Tibial artery (tissue), 4 donors: ENCODE data around the gene PFKFB4.

Experiments
- DNase-seq, 2 donors: peaks; one replicate each; pipeline ENCODE4 v3.0.0-alpha.2; 2019
- H3K27ac ChIP-seq, 2 donors: fragments of 200-600 bp; sonication (generic) in 1 of 2; 1 replicate in 1 of 2; 2 replicates in 1 of 2; pipeline ENCODE4 v1.5.1; 2018 to 2019; ENCODE audit warnings: mild to moderate bottlenecking in 1 of 2
- H3K27me3 ChIP-seq, 2 donors: fragments of 200-600 bp; sonication (generic) in 1 of 2; one replicate each; pipeline versions ENCODE4 v1.5.1 to v1.6.0; 2016 to 2019
- H3K36me3 ChIP-seq, 3 donors: fragments of 200-600 bp; sonication (generic) in 2 of 3; one replicate each; pipeline ENCODE4 v1.5.1; 2016 to 2019; ENCODE audit warnings: mild to moderate bottlenecking in 2 of 3
- H3K4me1 ChIP-seq, 4 donors: fragments of 200-600 bp; sonication (generic) in 2 of 4; 1 replicate in 3 of 4; 2 replicates in 1 of 4; pipeline ENCODE4 v1.5.1; 2016 to 2019
- H3K4me3 ChIP-seq, 2 donors: fragments of 200-600 bp; sonication (generic) in 1 of 2; 1 replicate in 1 of 2; 2 replicates in 1 of 2; pipeline ENCODE4 v1.5.1; 2018 to 2019; ENCODE audit warnings: mild to moderate bottlenecking in 2 of 2
- H3K9me3 ChIP-seq, 3 donors: fragments of 200-600 bp; sonication (generic) in 1 of 3; one replicate each; pipeline ENCODE4 v1.5.1; 2016 to 2019
- CTCF ChIP-seq, 2 experiments: fragments of 200-600 bp in 1 of 2; fragments of 450-650 bp in 1 of 2; IDR thresholded peaks; one replicate each; pipeline ENCODE4 v1.5.1; 2017 to 2019; ENCODE audit warnings: antibody characterized with exemption in 2 of 2, mild to moderate bottlenecking in 1 of 2, moderate library complexity in 1 of 2
- intact Hi-C: fragments of 100-400 bp; cut with DNase I; formaldehyde crosslinking; loops from one replicate; pipeline ENCODE4 v1.15.0; 2023; ENCODE audit warnings: low total_unique reads

PFKFB4 gene

GRCh38 chr3:48528048-48528447 lies 28.6 kb downstream of the PFKFB4 start:
- DNase-seq, result no peak
- Histone ChIP-seq H3K4me1 (no peaks in the 10 kb centered on the region), H3K4me3 (no peak overlapping the region), H3K9me3 (no peaks in the 10 kb centered on the region), H3K36me3 (peaks cover 0 to 24% (median 8%) of the 10 kb centered on the region in 3 donors), H3K27me3 (no peaks in the 10 kb centered on the region), H3K27ac (no peak overlapping the region)
- intact Hi-C loops, result no loop called here
- TF ChIP-seq CTCF (IDR thresholded peaks at IDR 0.05), result no peak

GRCh38 chr3:48524970-48525369 lies 31.6 kb downstream of the PFKFB4 start:
- Histone ChIP-seq H3K36me3 (peaks cover 4 to 39% (median 8%) of the 10 kb centered on the region in 3 donors), H3K4me3 (no peak overlapping the region), H3K4me1 (no peaks in the 10 kb centered on the region), H3K9me3 (no peaks in the 10 kb centered on the region), H3K27me3 (no peaks in the 10 kb centered on the region), H3K27ac (no peak overlapping the region)
- no peak for TF ChIP-seq CTCF (IDR thresholded peaks at IDR 0.05)
- intact Hi-C loops, result no loop called here
- no peak for DNase-seq

DNA sequence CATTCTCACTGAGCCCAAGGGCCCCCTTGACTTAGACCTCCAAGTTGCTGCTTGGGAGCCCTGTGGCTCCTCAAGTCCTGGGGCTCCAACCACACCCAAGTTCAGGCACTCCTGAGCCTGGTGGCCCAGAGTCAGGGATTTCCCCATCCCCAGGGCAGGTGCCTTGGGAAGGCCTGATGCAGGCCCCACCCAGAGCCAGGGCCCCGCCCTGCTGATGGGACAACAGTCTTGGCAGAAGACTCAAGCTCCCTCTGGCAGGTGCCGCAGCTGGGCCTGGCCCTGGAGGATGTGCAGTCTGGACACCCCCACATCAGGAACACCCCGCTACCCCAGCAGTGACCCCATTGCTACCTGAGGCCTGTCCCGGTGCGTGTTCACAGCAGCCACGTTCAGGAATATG lies 35.0 kb downstream of the PFKFB4 start:
- Histone ChIP-seq H3K4me1 (no peaks in the 10 kb centered on the region), H3K36me3 (peaks cover 4 to 23% (median 7%) of the 10 kb centered on the region in 3 donors), H3K27ac (no peak overlapping the region), H3K4me3 (no peak overlapping the region), H3K27me3 (no peaks in the 10 kb centered on the region), H3K9me3 (no peaks in the 10 kb centered on the region)
- no peak for DNase-seq
- intact Hi-C loops, result no loop called here
- no peak for TF ChIP-seq CTCF (IDR thresholded peaks at IDR 0.05)

DNA sequence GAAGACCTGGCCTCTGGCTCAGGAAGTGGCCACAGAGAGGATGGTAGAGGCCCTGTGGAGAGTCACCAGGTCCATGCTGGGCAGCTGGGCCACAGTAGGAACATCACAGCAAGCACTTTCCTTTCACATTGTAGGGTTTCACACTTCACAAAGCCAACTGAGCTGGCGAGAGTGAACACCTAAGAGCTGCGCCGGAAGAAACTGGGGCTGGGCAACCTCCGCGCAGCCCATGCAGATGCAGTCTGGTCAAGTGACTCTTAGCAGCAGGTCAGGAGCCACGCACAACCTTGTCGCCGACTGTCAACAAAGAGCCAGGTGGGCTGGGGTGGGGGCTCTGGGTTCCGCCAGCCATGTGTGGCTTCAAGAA lies 37.3 kb downstream of the PFKFB4 start:
- Histone ChIP-seq H3K36me3 (peaks cover 4 to 14% (median 7%) of the 10 kb centered on the region in 3 donors), H3K9me3 (no peaks in the 10 kb centered on the region), H3K4me3 (no peak overlapping the region), H3K27ac (no peak overlapping the region), H3K4me1 (no peaks in the 10 kb centered on the region), H3K27me3 (no peaks in the 10 kb centered on the region)
- TF ChIP-seq CTCF (IDR thresholded peaks at IDR 0.05), result no peak
- no peak for DNase-seq
- intact Hi-C loops, result no loop called here

- Histone ChIP-seq H3K27ac (no peak overlapping the region), H3K4me3 (no peak overlapping the region), H3K4me1 (no peaks in the 10 kb centered on the region), H3K36me3 (peaks cover 4 to 14% (median 7%) of the 10 kb centered on the region in 3 donors), H3K27me3 (no peaks in the 10 kb centered on the region), H3K9me3 (no peaks in the 10 kb centered on the region)
- no peak for DNase-seq
- intact Hi-C loops, result no loop called here
- TF ChIP-seq CTCF (IDR thresholded peaks at IDR 0.05), result no peak
Observed at GRCh38 chr3:48518638-48519276, 37.8 kb downstream of the PFKFB4 start.

DNA sequence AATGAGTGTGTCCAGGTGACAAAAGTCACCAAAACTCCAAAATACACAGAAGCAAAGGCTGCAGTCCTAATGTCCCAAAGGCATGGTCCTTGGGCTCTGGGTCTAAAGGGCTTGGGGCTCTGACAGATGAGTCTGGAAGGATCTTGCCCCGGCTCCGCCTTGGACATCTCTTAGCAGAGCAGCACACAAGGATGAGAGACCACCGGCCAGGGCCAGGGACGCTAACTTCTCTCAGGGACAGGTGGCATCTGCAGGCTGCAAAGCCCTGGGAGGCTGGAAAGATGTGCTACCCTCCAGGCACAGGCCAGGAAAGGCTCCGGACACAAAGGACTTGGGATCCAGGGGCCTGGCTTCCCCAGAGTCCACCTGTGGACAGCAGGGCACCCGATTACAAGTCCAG lies 38.5 kb downstream of the PFKFB4 start:
- H3K4me3 ChIP-seq, result no peak overlapping the region
- no peaks in the 10 kb centered on the region for H3K4me1 ChIP-seq
- no peak for TF ChIP-seq CTCF (IDR thresholded peaks at IDR 0.05)
- DNase-seq, result no peak
- no peaks in the 10 kb centered on the region for H3K9me3 ChIP-seq
- peaks cover 4 to 14% (median 7%) of the 10 kb centered on the region in 3 donors for H3K36me3 ChIP-seq
- intact Hi-C loops, result no loop called here
- no peaks in the 10 kb centered on the region for H3K27me3 ChIP-seq
- H3K27ac ChIP-seq, result no peak overlapping the region
